RPMI7951 (cell line): ENCODE results near the gene AURKA. TPM values are rescaled to one million over a fixed set of nuclear protein-coding genes. Genes with fewer than 3 reads are reported as not detected.
"Not testable (repeated sequence)": the region's sequence is repeated elsewhere in the genome, so short reads cannot be mapped to it uniquely, and the experiment has no call there.

Source experiments
- DNase-seq: peaks from one replicate; pipeline ENCODE4 v3.0.0-alpha.2; 2012; ENCODE audit warnings: low read depth
- total RNA-seq: library from RNA; depleted of rRNA; stranded (reverse); fragments of >200 nt; shearing (Covaris generic); gene quantifications from 2 replicates; pipeline ENCODE4 v1.2.3, GENCODE V29; 2014

AURKA gene
- total RNA-seq, 1 experiment from 2014 or later, result 231 TPM

DNA sequence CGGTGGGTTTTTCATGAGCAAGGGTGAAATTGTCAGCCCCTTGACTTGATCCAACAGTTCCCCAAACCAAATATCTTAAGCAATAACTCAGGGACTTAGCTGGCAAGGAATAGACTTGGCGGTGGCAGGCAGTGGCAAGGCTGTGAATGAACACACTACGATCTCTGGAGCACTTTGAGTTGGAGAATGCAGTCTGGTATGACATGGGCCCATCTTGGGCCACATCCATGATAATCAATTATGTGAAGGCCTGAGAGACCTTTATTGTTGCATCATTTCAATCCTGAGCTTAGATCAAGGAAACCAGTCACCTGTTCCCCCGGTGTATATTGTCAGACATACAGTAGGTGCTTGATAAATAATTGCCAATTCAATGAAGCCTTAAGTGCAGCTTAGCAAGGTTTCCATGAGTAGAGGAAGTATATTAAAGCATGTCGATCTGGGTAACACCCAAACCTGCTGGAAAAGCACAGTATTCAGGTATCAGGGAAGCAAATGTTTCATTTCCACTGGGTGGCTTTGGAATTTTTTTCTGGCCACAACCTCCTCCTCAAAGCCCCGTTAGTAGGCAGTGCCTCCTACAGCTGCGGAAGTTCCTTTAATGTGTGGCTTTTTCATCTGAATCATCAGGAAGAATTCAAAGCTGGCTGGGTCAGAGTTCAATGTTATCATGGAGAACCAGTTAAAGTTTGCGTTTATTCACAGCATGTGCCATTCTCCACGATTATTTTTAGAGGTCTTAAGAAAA lies 30.2 kb upstream of the AURKA start:
- DNase-seq, result peak; percentile 93

DNA sequence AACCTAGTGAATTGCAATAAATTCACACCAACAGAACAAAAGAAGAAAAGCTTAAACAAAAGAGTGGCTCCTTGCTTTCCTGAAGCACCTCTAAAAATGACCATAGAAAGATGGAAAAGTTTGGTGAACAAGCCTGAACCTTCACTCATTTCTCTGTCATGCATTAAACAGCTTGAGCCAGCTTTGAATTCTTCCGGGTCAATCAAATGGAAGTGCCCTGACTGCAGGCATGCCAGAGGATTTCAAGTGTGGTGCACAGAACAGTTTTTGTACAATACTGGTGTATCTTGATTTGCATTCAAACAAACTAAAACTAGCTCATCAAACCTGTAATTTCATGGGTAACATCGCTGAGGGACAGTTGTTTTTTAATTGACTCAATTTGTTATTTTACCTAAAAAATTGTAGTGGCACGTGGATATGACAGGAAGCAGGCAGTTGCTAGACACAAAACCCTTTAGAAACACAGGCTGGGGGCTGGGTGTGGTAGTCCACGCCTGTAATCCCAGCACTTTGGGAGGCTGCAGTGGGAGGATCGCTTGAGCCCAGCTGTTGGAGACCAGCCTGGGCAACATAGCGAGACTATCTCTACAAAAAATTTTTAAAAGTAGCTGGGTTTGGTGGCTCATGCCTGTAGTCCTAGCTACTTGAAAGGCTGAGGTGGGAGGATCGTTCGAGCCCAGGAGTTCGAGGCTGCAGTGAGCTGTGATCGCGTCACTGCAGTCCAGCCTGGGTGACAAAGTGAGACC lies 29.1 kb upstream of the AURKA start:
- no peak for DNase-seq

DNA sequence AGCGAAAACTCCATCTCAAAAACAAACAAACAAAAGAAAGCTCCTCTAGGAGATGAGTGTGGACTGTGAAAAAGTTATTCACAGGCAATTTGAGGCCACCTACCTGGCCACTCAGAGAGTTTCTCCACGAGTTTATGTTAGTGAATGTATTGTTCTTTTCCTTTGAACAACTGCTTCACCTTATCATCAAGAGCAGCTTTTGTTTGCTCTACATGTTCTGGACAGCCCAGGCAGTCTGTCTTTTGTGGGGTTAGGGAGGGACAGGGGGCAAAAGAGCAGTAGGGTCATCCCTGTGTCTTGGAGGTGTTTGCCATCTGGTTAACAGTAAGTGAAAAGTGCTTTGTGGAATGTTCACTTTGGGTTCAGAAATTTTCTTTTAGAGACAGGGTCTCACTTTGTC lies 28.0 kb upstream of the AURKA start:
- DNase-seq, result no peak

GRCh38 chr20:56418385-56418861 lies 26.4 kb upstream of the AURKA start:
- no peak for DNase-seq

GRCh38 chr20:56417911-56418310 lies 25.9 kb upstream of the AURKA start:
- no peak for DNase-seq

DNA sequence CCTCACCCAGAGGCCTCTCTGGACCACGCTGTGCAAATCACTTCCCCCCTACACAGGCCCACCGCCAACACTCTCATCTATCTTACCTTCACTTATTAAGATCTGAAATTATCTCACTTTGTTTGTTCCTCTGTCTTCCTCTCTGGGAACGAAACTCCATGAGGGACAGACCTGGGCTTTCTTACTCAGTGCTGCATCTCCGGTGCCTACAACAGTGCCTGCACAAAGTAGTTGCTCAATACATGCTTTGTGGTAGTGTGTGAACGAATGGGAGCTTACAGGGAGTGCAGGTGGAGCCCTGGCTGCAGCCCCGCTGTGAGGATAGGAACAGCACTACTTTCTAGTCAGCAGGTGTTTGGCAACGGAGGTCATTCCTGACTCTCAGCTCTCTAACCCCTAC lies 25.4 kb upstream of the AURKA start:
- no peak for DNase-seq

DNA sequence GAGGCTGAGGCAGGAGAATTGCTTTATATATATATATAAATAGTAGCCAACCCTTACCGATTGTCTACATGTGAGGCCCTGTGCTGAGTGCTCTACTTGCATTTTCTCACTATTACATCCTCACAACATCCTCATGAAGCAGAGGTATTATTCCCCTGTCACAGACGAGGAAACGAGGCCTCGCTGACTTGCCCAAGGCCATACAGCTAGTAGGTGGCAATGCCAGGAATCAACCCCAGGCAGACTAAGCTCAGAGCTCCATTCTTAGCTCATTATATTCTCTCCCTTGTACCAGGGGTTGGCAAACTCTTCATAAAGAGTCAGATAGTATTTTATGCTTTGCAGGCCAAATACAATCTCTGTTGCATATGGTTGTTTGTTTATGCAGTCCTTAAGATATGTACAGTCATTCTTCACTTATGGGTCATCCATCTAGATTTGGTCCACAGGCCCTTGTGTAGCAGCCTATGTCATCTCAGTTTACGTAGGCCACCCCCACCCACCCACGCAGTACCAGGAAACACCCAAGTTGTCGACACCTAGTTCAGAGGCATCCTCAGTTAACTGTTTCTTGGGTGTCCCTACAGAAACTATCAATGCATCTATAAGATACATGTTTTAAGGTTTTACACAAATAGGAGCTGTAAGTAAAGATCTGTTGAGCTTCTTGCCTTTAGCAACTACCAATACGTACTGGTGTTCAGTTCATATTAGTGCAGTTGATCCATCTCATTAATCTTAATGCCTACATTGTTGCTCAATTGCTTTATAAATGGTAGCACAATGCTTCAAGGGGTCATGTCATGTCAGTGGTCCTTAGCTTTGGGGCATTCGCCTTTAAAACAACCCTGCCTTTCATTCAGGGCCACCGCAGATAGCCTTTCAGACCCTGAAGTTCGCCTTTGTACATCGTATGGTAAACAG lies 23.1 kb upstream of the AURKA start:
- no peak for DNase-seq

DNA sequence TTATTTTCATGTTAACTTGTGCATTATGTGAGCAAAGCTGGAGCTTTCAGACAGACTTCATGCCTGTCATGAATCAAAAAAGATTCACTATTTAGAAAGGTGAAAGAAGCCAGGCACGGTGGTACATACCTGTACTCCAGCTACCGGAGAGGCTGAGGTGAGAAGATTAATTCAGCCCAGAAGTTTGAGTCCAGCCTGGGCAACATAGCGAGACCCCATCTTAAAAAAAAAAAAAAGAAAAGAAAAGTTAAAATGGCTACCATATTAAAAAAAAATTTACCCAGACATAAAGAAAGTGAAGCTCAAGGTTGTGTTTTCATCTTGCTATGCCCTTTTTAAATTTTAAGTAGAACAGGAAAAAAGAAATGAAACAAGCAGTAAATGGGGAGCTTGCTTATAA lies 20.9 kb upstream of the AURKA start:
- no peak for DNase-seq

DNA sequence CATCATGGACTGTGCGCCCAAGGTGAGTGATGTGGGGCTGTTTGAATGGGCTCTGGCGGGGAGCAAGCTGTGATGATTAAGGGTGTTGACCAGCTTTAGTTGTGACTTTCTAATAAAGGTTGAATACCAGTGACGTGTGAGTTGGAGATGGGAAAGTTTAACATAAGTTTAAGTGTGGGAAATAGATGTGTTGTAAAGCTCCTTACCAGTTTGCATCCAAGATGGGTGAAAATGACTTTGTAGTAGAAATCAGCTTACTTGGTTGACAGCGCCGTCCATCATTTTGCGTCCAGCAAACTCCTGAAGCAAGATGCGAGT lies 20.4 kb upstream of the AURKA start:
- no peak for DNase-seq

GRCh38 chr20:56411759-56412472 lies 19.9 kb upstream of the AURKA start, which contains the start of gene CASS4:
Gene CASS4, plus strand, starts transcription at chr20:56412260. Its CDS starts 199 bp downstream, at chr20:56412459.
- DNase-seq, result no peak

DNA sequence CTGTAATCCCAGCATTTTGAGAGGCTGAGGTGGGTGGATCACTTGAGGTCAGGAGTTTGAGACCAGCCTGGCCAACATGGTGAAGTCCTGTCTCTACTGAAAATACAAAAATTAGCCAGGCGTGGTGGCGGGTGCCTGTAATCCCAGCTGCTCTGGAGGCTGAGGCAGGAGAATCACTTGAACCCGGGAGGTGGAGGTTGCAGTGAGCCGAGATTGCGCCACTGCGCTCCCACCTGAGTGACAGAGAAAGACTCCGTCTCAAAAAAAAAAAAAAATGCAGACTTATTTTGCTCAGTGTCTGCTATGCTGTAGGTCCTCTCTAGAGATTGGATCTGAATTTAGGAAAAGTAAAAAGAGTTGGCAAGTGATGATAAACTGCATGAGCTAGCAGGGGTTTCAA lies 19.3 kb upstream of the AURKA start:
- not testable (repeated sequence) for DNase-seq

GRCh38 chr20:56409956-56410355 lies 17.9 kb upstream of the AURKA start:
- no peak for DNase-seq

- DNase-seq, result no peak
Measured at GRCh38 chr20:56409521-56409920, 17.5 kb upstream of the AURKA start.

- no peak for DNase-seq
Measured at GRCh38 chr20:56406910-56407309, 14.9 kb upstream of the AURKA start.

DNA sequence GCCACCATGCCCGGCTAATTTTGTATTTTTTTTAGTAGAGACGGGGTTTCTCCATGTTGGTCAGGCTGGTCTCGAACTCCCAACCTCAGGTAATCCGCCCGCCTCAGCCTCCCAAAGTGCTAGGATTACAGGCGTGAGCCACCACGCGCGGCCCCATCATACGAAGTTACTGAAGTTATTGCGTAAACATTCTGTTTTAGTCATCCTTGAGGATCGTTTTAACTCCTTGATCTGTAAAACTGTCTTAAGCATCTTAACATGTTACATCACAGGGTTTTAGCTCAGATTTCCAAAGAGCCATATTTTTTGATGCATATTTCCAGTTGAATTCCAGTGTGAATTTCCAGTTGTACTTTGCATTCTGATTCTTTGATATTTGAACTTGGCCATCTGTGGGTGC lies 13.3 kb upstream of the AURKA start:
- DNase-seq, result not testable (repeated sequence)

- no peak for DNase-seq
Measured at GRCh38 chr20:56403465-56403864, 11.4 kb upstream of the AURKA start.

GRCh38 chr20:56400001-56400640 lies 8.1 kb upstream of the AURKA start:
- peak; percentile 74 for DNase-seq

DNA sequence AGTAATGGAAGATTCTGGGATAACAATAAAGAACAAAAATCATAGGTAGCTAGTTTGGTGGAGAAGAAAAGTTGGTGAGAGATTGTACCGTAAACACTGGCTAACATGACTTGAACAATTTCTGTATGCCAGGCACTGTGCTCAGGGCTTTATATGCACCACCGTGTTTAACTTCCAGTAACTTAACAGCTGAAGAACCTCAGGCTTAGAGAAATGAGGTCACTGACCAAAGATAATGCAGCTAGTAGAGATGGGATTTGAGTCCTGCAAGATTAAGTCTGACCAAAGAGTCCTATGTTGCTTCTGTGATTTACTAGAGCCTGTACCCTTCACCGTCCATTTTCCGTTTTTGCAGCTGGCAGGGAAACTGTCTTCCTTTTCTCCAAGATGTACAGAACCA lies 3.2 kb upstream of the AURKA start:
- DNase-seq, result no peak

DNA sequence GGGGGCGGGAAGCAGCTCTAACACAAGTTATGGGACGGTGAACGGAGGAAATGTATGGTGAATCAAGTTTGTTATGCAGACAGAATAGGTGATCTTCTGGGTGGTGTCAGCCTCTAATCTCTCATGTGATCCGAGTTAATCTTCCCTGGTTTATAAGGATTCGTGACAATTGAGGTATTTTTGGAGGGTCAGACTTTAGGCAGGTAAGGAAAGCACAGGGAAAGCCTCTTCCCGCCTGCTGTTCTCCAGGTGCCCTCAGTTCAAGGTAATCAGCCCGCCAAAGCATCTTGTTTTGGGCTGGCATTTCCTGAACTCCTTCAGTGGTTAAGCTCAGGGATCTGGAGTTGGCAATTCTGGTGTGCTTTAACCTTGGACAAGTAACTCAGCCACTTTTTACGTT lies 1.6 kb upstream of the AURKA start:
- DNase-seq, result no peak

- no peak for DNase-seq
Measured at GRCh38 chr20:56392881-56393482, 967 bp upstream of the AURKA start.
